Endodermal cell (in vitro differentiated cells): ENCODE measurements around the gene KCNK1. TPM values are rescaled to one million over a fixed set of nuclear protein-coding genes. Genes with fewer than 3 reads are reported as not detected.

Experiments
- DNase-seq: peaks from one replicate; pipeline ENCODE4 v3.0.0-alpha.2; 2017
- H3K27ac ChIP-seq: 2 replicates; pipeline ENCODE4 v1.5.1; 2013; ENCODE audit warnings: mild to moderate bottlenecking, low read depth, low read length, moderate library complexity
- H3K27me3 ChIP-seq: 2 replicates; pipeline ENCODE4 v1.6.1; 2013; ENCODE audit warnings: mild to moderate bottlenecking, low read length, moderate library complexity; ENCODE audit not compliant: insufficient read depth, control insufficient read depth, poor library complexity, severe bottlenecking
- H3K36me3 ChIP-seq: 2 replicates; pipeline ENCODE4 v1.7.0; 2013; ENCODE audit warnings: mild to moderate bottlenecking, low read length, moderate library complexity; ENCODE audit not compliant: control insufficient read depth, insufficient read depth
- H3K4me1 ChIP-seq: one replicate; pipeline ENCODE4 v1.7.0; 2013; ENCODE audit warnings: low read length; ENCODE audit not compliant: control insufficient read depth, insufficient read depth
- H3K4me3 ChIP-seq: 2 replicates; pipeline ENCODE4 v1.5.1; 2013; ENCODE audit warnings: mild to moderate bottlenecking, low read length, moderate library complexity
- H3K9ac ChIP-seq: 2 replicates; pipeline ENCODE4 v1.6.1; 2013; ENCODE audit warnings: mild to moderate bottlenecking, low read length, moderate library complexity; ENCODE audit not compliant: poor library complexity, severe bottlenecking; ENCODE audit errors: extremely low read depth
- H3K9me3 ChIP-seq: 2 replicates; pipeline ENCODE4 v1.6.1; 2013; ENCODE audit warnings: mild to moderate bottlenecking, low read length, moderate library complexity; ENCODE audit not compliant: control insufficient read depth
- H3K27ac Mint-ChIP-seq: 2 replicates; pipeline ENCODE4 v1.8.0; 2020; ENCODE audit warnings: mixed read lengths
- H3K27me3 Mint-ChIP-seq: 2 replicates; pipeline ENCODE4 v1.8.0; 2021; ENCODE audit warnings: mild to moderate bottlenecking, mixed read lengths; ENCODE audit not compliant: insufficient read depth
- H3K36me3 Mint-ChIP-seq: 2 replicates; pipeline ENCODE4 v1.8.0; 2020; ENCODE audit warnings: low read depth, mixed read lengths
- H3K4me1 Mint-ChIP-seq: 2 replicates; pipeline ENCODE4 v1.8.0; 2020; ENCODE audit warnings: mixed read lengths
- H3K4me3 Mint-ChIP-seq: 2 replicates; pipeline ENCODE4 v1.8.0; 2020; ENCODE audit warnings: mild to moderate bottlenecking, moderate library complexity, mixed read lengths
- H3K9me3 Mint-ChIP-seq: 2 replicates; pipeline ENCODE4 v1.8.0; 2020; ENCODE audit warnings: mild to moderate bottlenecking, mixed read lengths
- WGBS, 2 experiments: methylation state at CpG; one replicate each; pipeline versions ENCODE4 v1.1.5 to v1.1.7; 2013; ENCODE audit warnings: missing lambda C conversion rate in 2 of 2, mixed read lengths in 1 of 2; ENCODE audit not compliant: insufficient coverage in 1 of 2, insufficient read length in 1 of 2; 5-methylcytosine and 5-hydroxymethylcytosine counted together
- total RNA-seq, 2 donors: library from RNA; stranded (reverse); fragmentation: NEBNext Ultra II Directional in 1 of 2; extraction: Animal tissue kit (Norgen Biotek cat#: 25700) in 1 of 2; gene quantifications; 2 replicates in 1 of 2; 3 replicates in 1 of 2; pipeline ENCODE4 v1.2.1, GENCODE V29; 2021
- TF ChIP-seq, protein P1 (sequence below): fragments of 200-600 bp; sonication (generic); conservative IDR thresholded peaks from 2 replicates; pipeline ENCODE4 v1.5.0; 2021; ENCODE audit warnings: antibody characterized with exemption, mild to moderate bottlenecking

The KCNK1 gene
- total RNA-seq, 2 donors from 2014 or later: 50.1 to 55.7 TPM

DNA sequence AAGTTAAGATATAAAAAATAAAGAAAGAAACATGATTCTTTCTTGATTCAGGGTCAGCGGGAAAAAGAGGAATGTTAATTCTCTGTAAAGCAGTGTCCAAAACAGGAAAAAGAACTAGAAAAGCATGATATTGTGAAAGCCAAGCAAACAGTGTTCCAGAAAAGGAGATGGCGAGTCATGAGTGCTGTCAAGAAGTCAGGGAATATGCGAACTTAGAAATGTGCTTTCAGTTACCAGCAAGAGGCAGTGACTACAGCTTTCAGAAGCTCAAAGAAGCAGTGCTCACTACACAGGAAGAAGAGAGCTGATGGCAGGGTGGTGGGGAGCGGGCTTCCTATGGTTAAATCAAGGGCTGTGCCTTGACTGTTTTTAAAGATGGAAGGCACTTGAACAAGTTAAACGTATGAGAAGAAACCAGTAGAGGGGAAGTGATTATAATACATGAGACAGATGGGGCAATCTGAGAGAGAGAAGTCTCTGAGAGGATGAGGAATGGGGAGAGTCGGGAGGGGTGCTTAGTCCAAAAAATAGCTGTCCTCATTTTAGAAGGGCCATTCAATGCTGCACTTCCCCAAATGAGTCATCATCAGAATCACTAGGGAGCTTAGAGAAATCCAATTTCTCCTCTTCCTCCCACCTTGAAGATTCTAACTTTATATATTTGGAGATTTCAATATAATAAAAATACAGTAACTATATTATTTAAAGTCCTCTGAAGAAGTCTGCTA is 90.4 kb downstream of the KCNK1 start:
- no peak overlapping the region for H3K4me3 Mint-ChIP-seq
- H3K27me3 Mint-ChIP-seq: no peaks in the 10 kb centered on the region
- Histone ChIP-seq H3K27me3 (no peaks in the 10 kb centered on the region), H3K36me3 (no peaks in the 10 kb centered on the region), H3K9ac (no peak overlapping the region), H3K27ac (no peak overlapping the region), H3K4me3 (no peak overlapping the region), H3K9me3 (peaks cover 4% of the 10 kb centered on the region), H3K4me1 (peaks cover 14% of the 10 kb centered on the region)
- TF ChIP-seq, protein P1, sequence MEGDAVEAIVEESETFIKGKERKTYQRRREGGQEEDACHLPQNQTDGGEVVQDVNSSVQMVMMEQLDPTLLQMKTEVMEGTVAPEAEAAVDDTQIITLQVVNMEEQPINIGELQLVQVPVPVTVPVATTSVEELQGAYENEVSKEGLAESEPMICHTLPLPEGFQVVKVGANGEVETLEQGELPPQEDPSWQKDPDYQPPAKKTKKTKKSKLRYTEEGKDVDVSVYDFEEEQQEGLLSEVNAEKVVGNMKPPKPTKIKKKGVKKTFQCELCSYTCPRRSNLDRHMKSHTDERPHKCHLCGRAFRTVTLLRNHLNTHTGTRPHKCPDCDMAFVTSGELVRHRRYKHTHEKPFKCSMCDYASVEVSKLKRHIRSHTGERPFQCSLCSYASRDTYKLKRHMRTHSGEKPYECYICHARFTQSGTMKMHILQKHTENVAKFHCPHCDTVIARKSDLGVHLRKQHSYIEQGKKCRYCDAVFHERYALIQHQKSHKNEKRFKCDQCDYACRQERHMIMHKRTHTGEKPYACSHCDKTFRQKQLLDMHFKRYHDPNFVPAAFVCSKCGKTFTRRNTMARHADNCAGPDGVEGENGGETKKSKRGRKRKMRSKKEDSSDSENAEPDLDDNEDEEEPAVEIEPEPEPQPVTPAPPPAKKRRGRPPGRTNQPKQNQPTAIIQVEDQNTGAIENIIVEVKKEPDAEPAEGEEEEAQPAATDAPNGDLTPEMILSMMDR: no peak
- H3K36me3 Mint-ChIP-seq: no peaks in the 10 kb centered on the region
- DNase-seq: no peak
- H3K4me1 Mint-ChIP-seq: peaks cover 26% of the 10 kb centered on the region
- WGBS, 2 experiments: 88% methylated on average over 5 to 6 of the region's 6 CpGs
- H3K9me3 Mint-ChIP-seq: no peaks in the 10 kb centered on the region
- no peak overlapping the region for H3K27ac Mint-ChIP-seq

DNA sequence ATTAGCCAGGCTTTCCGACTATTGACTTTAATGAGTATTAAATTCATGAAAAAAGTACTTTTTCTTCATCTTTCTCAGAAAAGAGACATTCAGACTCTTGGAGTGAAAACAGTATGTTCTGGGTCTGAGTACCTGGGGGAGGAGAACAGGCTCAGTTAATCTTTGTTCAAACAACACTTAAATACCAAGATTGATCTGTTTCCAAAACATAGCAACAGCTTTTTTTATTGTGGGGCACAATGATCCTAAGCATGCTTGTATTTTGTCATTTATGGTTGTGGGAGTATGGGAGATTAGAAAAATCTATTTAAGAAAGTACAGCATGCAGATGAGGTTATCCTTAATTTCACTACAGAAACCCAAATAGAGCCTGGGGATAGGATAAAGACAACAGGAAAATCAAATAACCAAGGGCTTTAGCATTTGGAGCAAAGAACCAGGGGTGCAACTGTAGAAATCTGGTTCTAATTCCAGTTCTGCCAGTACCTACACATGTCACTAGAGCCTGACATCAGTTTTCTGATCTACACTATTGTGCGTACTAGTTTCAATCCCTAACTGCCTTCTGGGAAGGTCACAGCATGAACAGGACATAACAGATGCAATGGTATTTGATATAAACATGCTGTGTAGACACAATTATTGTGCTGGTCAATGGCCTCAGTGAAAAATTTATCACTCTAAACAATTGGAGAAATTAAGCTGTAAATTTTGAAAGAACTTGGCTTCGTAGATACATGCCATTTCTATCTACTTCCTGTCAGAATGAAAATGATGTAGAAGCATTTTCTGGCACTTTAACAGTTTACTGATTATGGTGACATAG is 91.2 kb downstream of the KCNK1 start:
- Histone ChIP-seq H3K9me3 (peaks cover 9% of the 10 kb centered on the region), H3K4me1 (peaks cover 14% of the 10 kb centered on the region), H3K27me3 (no peaks in the 10 kb centered on the region), H3K27ac (no peak overlapping the region), H3K36me3 (no peaks in the 10 kb centered on the region), H3K4me3 (no peak overlapping the region), H3K9ac (peak overlapping the region; percentile 1)
- peaks cover 26% of the 10 kb centered on the region for H3K4me1 Mint-ChIP-seq
- DNase-seq: no peak
- no peak overlapping the region for H3K27ac Mint-ChIP-seq
- peaks cover 3% of the 10 kb centered on the region for H3K9me3 Mint-ChIP-seq
- no peak overlapping the region for H3K4me3 Mint-ChIP-seq
- TF ChIP-seq, protein P1: no peak
- no peaks in the 10 kb centered on the region for H3K36me3 Mint-ChIP-seq
- WGBS, 2 experiments: 77 to 88% methylated on average over 2 to 3 of the region's 3 CpGs
- H3K27me3 Mint-ChIP-seq: no peaks in the 10 kb centered on the region

DNA sequence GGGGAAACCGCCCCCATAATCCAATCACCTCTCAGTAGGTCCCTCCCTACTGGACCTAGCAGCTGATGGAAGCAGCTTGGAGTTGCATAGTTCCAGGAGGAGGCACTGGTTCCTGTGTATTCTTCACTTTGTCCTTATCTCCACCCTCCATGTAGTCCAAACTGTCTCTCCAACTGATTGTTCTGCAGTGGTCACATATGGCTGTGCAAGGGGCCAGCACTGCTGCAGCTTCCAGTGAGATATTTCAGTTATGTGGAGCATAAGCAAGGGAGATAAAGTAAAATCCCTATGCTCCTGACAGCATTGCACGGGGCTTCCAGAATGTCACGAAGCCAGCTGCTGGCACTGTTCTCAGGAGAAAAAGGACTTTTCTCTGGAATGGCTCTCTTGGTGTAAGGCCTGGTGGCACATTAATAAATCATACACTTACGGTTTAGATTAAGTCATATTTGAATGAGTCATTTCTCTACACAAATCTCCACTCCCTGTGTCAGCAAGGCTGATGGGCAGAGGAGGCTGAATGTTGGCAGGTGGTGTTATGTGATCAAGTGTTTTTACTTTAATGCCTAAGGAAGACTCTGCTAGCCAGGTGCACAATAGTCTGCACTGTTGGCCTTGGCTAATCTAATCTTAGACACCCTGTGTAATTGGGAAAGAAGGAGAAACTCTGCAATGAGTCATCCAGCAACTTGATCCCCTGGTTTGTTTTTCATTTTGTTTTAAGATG is 93.4 kb downstream of the KCNK1 start:
- H3K27ac ChIP-seq: no peak overlapping the region
- WGBS, 2 experiments: 94 to 97% methylated on average over 3 to 4 of the region's 4 CpGs

More for the DNA sequence above, 93.4 kb downstream of the KCNK1 start:
- Histone ChIP-seq H3K27me3 (no peaks in the 10 kb centered on the region), H3K4me1 (peaks cover 14% of the 10 kb centered on the region), H3K9ac (no peak overlapping the region), H3K9me3 (peaks cover 23% of the 10 kb centered on the region), H3K4me3 (peak overlapping the region; percentile 26), H3K36me3 (no peaks in the 10 kb centered on the region)
- TF ChIP-seq, protein P1: no peak
- DNase-seq: no peak
- peaks cover 26% of the 10 kb centered on the region for H3K4me1 Mint-ChIP-seq
- H3K36me3 Mint-ChIP-seq: no peaks in the 10 kb centered on the region
- peaks cover 17% of the 10 kb centered on the region for H3K9me3 Mint-ChIP-seq
- H3K4me3 Mint-ChIP-seq: no peak overlapping the region
- H3K27ac Mint-ChIP-seq: no peak overlapping the region
- no peaks in the 10 kb centered on the region for H3K27me3 Mint-ChIP-seq
